Placental epithelial cell (primary cell): ENCODE data around the gene THRA. TPM values are rescaled to one million over a fixed set of nuclear protein-coding genes. Genes with fewer than 3 reads are reported as not detected.
A peak's percentile ranks its signal among the peaks of the same experiment; 100 is the strongest.

ENCODE experiments used
- small RNA-seq: library from RNA; depleted of rRNA; stranded (forward); fragments of <200 nt; gene quantifications from one replicate; pipeline ENCODE3, GENCODE V24; 2012
- total RNA-seq: library from RNA; depleted of rRNA; stranded (reverse); fragments of >200 nt; gene quantifications from 2 replicates; pipeline ENCODE4 v1.2.3, GENCODE V29; 2012

The THRA gene
- total RNA-seq = 12.2 and 12.7 TPM in 2 replicates

GRCh38 chr17:40062329-40063186 lies at the start of gene THRA:
TSS of gene THRA (plus strand) at chr17:40062965. CDS start at chr17:40074489, 11,524 bp downstream.

GRCh38 chr17:40015005-40015997 lies 47.5 kb upstream of the THRA start, which contains the start of gene CSF3:
TSS of gene CSF3 (plus strand) at chr17:40015440. CDS start at chr17:40015475, 35 bp downstream.

GRCh38 chr17:40100419-40100668 lies 37.6 kb downstream of the THRA start, which contains the start of gene NR1D1:
TSS of gene NR1D1 (minus strand) at chr17:40100589. CDS start at chr17:40100094, 495 bp downstream.

GRCh38 chr17:40121181-40122135 lies 58.7 kb downstream of the THRA start, which contains the start of gene MSL1:
TSS of gene MSL1 (plus strand) at chr17:40121971. CDS start at chr17:40122613, 642 bp downstream.

Small RNA genes within 50 kb of the gene (small RNA-seq; reads per million reads assigned to genes)
- 385 reads per million, percentile 99 among the genes with 10 or more reads in this experiment for gene SNORD124

Other genes with a start within 250 kb of the THRA start
- gene IKZF3, start 198.7 kb upstream of the THRA start, total RNA-seq = under 0.01 and 0.43 TPM in 2 replicates
- not detected in 2 replicates for gene ZPBP2, start 194.8 kb upstream of the THRA start, total RNA-seq
- 4.4 and 20.4 TPM in 2 replicates for gene GSDMB, start 144.3 kb upstream of the THRA start, total RNA-seq
- 56.9 and 84.8 TPM in 2 replicates for gene ORMDL3, start 135.4 kb upstream of the THRA start, total RNA-seq
- not detected in 2 replicates for gene LRRC3C, start 135.2 kb upstream of the THRA start, total RNA-seq
- gene GSDMA, start 100.0 kb upstream of the THRA start, total RNA-seq = 0.33 TPM in 1 of 2 replicates, not detected in the other
- gene PSMD3, start 82.2 kb upstream of the THRA start, total RNA-seq = 88.3 and 181 TPM in 2 replicates
- gene CSF3, start 47.5 kb upstream of the THRA start, total RNA-seq = not detected in 2 replicates
- 47.5 and 78.9 TPM in 2 replicates for gene MED24, start 8.6 kb upstream of the THRA start, total RNA-seq
- gene NR1D1, start 37.6 kb downstream of the THRA start, total RNA-seq = 2.7 and 3.4 TPM in 2 replicates
- 40.1 and 60.5 TPM in 2 replicates for gene MSL1, start 59.0 kb downstream of the THRA start, total RNA-seq
- 28.5 and 38.5 TPM in 2 replicates for gene CASC3, start 77.6 kb downstream of the THRA start, total RNA-seq
- gene RAPGEFL1, start 114.5 kb downstream of the THRA start, total RNA-seq = 2.4 and 2.7 TPM in 2 replicates
- gene WIPF2, start 156.3 kb downstream of the THRA start, total RNA-seq = 6.8 and 7.9 TPM in 2 replicates
- gene CDC6, start 224.9 kb downstream of the THRA start, total RNA-seq = 7.5 and 8.9 TPM in 2 replicates
- gene RARA, start 246.2 kb downstream of the THRA start, total RNA-seq = 9.0 and 10.8 TPM in 2 replicates